Esophagus squamous epithelium (tissue), 4 donors: Measurements from ENCODE around the gene DNAH2.

ENCODE experiments used
- POLR2A ChIP-seq, 4 donors: fragments of 450-650 bp; IDR thresholded peaks; one replicate each; pipeline ENCODE4 v1.6.1; 2017; ENCODE audit warnings: antibody characterized with exemption in 4 of 4, mild to moderate bottlenecking in 4 of 4, moderate library complexity in 3 of 4
- TF ChIP-seq, protein P1 (sequence below), 6 experiments: fragments of 450-650 bp in 4 of 6; fragments of 200-600 bp in 2 of 6; sonication (generic) in 2 of 6; IDR thresholded peaks; one replicate each; pipeline ENCODE4 v1.5.1; 2016 to 2019; ENCODE audit warnings: antibody characterized with exemption in 6 of 6, mild to moderate bottlenecking in 4 of 6, moderate library complexity in 4 of 6

DNA sequence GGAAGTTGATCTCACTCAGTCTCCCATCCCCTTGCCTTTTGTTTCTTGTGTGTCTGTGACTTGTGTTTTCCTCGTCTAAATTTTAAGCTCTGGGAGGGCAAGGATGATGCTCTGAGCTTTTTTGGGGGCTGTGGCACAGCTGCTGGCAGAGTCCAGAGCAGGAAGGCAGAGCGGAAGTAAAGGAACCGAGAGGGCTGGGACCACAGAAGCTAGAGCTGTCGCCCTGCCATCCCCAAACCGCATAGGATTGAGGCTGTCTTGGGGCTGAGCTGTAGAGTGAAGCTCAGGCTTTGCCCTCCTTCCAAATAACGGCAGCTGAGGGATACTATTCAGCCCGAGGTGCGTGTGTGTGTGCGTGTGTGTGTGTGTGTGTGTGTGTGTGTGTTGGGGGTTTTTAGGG lies 3.8 kb upstream of the DNAH2 start:
- TF ChIP-seq, protein P1, sequence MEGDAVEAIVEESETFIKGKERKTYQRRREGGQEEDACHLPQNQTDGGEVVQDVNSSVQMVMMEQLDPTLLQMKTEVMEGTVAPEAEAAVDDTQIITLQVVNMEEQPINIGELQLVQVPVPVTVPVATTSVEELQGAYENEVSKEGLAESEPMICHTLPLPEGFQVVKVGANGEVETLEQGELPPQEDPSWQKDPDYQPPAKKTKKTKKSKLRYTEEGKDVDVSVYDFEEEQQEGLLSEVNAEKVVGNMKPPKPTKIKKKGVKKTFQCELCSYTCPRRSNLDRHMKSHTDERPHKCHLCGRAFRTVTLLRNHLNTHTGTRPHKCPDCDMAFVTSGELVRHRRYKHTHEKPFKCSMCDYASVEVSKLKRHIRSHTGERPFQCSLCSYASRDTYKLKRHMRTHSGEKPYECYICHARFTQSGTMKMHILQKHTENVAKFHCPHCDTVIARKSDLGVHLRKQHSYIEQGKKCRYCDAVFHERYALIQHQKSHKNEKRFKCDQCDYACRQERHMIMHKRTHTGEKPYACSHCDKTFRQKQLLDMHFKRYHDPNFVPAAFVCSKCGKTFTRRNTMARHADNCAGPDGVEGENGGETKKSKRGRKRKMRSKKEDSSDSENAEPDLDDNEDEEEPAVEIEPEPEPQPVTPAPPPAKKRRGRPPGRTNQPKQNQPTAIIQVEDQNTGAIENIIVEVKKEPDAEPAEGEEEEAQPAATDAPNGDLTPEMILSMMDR (IDR thresholded peaks at IDR 0.05) = no peak
- TF ChIP-seq POLR2A (IDR thresholded peaks at IDR 0.05) = no peak
